Measurements from ENCODE around the gene SCD5. TPM values are rescaled to one million over a fixed set of nuclear protein-coding genes. Genes with fewer than 3 reads are reported as not detected.

The SCD5 gene
- total and polyA plus RNA-seq, 2 of the 4 experiments (the other 2 are of a cell fraction), result 12.4 to 13.5 TPM

GRCh38 chr4:82678051-82678450, 120.5 kb downstream of the SCD5 start:
- H4K8ac ChIP-seq (ENCODE audit: low read depth in 2 of 2, low read length in 2 of 2), result no peak overlapping the region
- no peak overlapping the region for H3K4ac ChIP-seq (ENCODE audit: low read depth, low read length)
- no peak overlapping the region for H3K14ac ChIP-seq (replicated peaks; ENCODE audit: low read depth, low read length)
- no peak overlapping the region for H2AK9ac ChIP-seq (replicated peaks; ENCODE audit: low read depth, low read length, poor library complexity)
- no peak overlapping the region for H3K4me3 ChIP-seq (ENCODE audit: insufficient read depth, low read depth, low read length)
- H3K56ac ChIP-seq (ENCODE audit: extremely low read depth, insufficient read depth, low read length), result no peak overlapping the region
- TF ChIP-seq CEBPB (IDR thresholded peaks at IDR 0.05; ENCODE audit: low read depth, low read length) (no peak), RCOR1 (IDR thresholded peaks at IDR 0.05; ENCODE audit: insufficient replicate concordance, low read length) (no peak), MAZ (IDR thresholded peaks at IDR 0.05; ENCODE audit: borderline replicate concordance, low read depth, low read length) (no peak), RAD21 (IDR thresholded peaks at IDR 0.05; ENCODE audit: low read length) (no peak), CHD1 (IDR thresholded peaks at IDR 0.05; ENCODE audit: low read depth, low read length) (no peak), SMC3 (IDR thresholded peaks at IDR 0.05; ENCODE audit: low read depth, low read length) (no peak), NFE2L2 (IDR thresholded peaks at IDR 0.05; ENCODE audit: low read depth, low read length) (no peak), MXI1 (IDR thresholded peaks at IDR 0.05; ENCODE audit: borderline replicate concordance, low read depth, low read length) (no peak), ELK1 (IDR thresholded peaks at IDR 0.05; ENCODE audit: borderline replicate concordance, low read depth, low read length) (no peak), POLR2A (IDR thresholded peaks at IDR 0.05; ENCODE audit: low read depth, low read length) (no peak), FOS (IDR thresholded peaks at IDR 0.05; ENCODE audit: low read depth, low read length) (no peak)
- TF ChIP-seq, protein P1, sequence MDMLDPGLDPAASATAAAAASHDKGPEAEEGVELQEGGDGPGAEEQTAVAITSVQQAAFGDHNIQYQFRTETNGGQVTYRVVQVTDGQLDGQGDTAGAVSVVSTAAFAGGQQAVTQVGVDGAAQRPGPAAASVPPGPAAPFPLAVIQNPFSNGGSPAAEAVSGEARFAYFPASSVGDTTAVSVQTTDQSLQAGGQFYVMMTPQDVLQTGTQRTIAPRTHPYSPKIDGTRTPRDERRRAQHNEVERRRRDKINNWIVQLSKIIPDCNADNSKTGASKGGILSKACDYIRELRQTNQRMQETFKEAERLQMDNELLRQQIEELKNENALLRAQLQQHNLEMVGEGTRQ (IDR thresholded peaks at IDR 0.05; ENCODE audit: low read depth, low read length), result no peak
- TF ChIP-seq, protein P2, sequence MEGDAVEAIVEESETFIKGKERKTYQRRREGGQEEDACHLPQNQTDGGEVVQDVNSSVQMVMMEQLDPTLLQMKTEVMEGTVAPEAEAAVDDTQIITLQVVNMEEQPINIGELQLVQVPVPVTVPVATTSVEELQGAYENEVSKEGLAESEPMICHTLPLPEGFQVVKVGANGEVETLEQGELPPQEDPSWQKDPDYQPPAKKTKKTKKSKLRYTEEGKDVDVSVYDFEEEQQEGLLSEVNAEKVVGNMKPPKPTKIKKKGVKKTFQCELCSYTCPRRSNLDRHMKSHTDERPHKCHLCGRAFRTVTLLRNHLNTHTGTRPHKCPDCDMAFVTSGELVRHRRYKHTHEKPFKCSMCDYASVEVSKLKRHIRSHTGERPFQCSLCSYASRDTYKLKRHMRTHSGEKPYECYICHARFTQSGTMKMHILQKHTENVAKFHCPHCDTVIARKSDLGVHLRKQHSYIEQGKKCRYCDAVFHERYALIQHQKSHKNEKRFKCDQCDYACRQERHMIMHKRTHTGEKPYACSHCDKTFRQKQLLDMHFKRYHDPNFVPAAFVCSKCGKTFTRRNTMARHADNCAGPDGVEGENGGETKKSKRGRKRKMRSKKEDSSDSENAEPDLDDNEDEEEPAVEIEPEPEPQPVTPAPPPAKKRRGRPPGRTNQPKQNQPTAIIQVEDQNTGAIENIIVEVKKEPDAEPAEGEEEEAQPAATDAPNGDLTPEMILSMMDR (conservative IDR thresholded peaks at IDR 0.05; ENCODE audit: low read depth, low read length), result no peak
- no peaks in the 10 kb centered on the region for H3K79me1 ChIP-seq (ENCODE audit: low read depth in 1 of 2, low read length in 2 of 2)
- peaks cover 4% of the 10 kb centered on the region; the same call in 1 of the 2 replicates for H3K36me3 ChIP-seq (ENCODE audit: control insufficient read depth, insufficient read depth, low read length)
- BruUV-seq (replicated peaks), result no TSS peak
- no peak overlapping the region for H3K4me2 ChIP-seq (ENCODE audit: low read depth, low read length)
- H2AFZ ChIP-seq (replicated peaks; ENCODE audit: low read length, poor library complexity), result no peak overlapping the region
- no peak overlapping the region for H3K18ac ChIP-seq (ENCODE audit: low read depth, low read length)
- POLR2A ChIA-PET (ENCODE audit: unreplicated experiment), result no interaction called here
- no peak overlapping the region for H3K23ac ChIP-seq (ENCODE audit: low read depth, low read length)
- no peaks in the 10 kb centered on the region for H3K4me1 ChIP-seq (ENCODE audit: control insufficient read depth, insufficient read depth, low read length)
- no peak overlapping the region for H2BK15ac ChIP-seq (ENCODE audit: low read depth, low read length)
- H4K20me1 ChIP-seq (ENCODE audit: insufficient read depth, low read length), result no peaks in the 10 kb centered on the region
- in situ Hi-C loops (cut with MboI; ENCODE audit: low sequenced_read_pairs) (no loop called here), intact Hi-C loops (cut with micrococcal nuclease) (no loop called here), dilution Hi-C loops (cut with HindIII; ENCODE audit: low sequenced_read_pairs, unreplicated experiment) (no loop called here)
- WGBS, 2 experiments (ENCODE audit: extremely low coverage in 2 of 2, insufficient read length in 1 of 2), result no CpG with 5 or more reads among the region's 4 CpGs
- CTCF ChIA-PET, result no interaction called here
- H3K9me1 ChIP-seq (ENCODE audit: insufficient read depth, low read length), result no peaks in the 10 kb centered on the region; the same call in 1 of the 2 replicates
- no peaks in the 10 kb centered on the region for H3K9me3 ChIP-seq (ENCODE audit: control insufficient read depth, insufficient read depth, low read length)
- ATAC-seq (ENCODE audit: low read depth) (no peak), DNase-seq (peak; percentile 28)
- no peak overlapping the region for H4K5ac ChIP-seq (ENCODE audit: low read depth, low read length)
- H2BK120ac ChIP-seq (ENCODE audit: low read depth, low read length), result no peak overlapping the region
- no peak overlapping the region for H2AK5ac ChIP-seq (ENCODE audit: low read depth, low read length)
- H3K27ac ChIP-seq (ENCODE audit: insufficient read depth, low read length), result no peak overlapping the region
- H3K27me3 ChIP-seq (ENCODE audit: control insufficient read depth, insufficient read depth, low read length), result no peaks in the 10 kb centered on the region
- no peak overlapping the region for H4K91ac ChIP-seq (ENCODE audit: insufficient read depth, low read depth, low read length)
- H3K9ac ChIP-seq (ENCODE audit: low read depth, low read length), result no peak overlapping the region
- H2BK20ac ChIP-seq (ENCODE audit: low read depth, low read length), result no peak overlapping the region
- H2BK5ac ChIP-seq (ENCODE audit: low read depth, low read length, poor library complexity, severe bottlenecking), result no peak overlapping the region

Data from IMR-90 (cell line).